ENCODE data around the gene MYH8.

The MYH8 gene

DNA sequence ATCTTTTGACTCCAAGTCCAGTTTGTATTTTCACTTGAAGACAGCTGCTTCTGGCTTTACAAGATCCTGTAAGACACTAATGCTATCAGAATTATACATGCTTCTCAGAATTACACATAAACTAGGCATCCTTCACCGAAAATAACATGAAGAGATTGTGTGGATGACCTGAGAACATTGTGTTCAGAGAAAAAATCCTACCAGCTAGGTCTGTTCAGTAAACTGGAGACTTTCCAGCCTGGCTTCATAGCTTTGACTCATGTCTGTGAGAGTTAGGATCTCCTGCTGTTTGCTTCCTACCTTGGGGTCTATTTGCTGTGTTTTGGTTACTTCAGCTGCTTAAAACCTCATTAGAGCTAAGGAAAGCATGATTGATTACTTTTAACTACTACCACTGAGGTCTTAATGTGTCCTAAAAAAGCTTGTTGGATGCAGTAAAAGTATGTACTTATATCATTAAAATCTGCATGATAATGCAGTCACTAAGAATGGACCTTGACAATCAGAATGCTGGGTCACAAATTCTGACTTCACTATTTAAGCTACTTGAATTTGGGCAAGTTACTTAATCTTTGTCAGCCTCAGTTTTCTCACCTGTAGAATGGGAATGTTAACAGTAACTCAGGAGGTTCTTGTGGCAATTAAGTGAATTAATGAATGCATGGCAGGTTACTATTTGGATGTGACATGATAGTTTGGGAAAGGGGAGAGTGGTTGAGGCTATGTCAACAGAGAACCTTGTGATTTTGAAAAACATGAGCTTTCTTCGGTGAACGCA, 40.9 kb downstream of the MYH8 start:
- DNase-seq: no peak

DNA sequence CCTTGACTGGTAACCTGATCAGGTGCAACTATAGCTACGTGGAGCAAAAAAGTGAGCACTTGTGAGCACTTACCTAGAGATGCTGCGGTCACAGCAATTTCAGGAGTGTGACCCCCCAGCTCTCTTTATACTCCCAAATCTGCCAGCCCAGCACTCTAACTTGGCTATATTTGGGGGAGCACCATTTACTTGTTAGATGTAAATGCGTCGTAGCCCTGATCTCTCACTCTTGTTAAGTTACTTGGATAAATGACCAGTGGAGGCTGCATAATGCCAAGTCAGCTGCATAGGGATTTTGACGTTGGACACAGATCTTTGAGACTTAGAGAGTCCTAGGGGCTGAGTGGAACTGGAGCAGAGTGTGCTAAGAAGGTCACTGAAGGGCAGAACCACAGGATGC, 48.8 kb downstream of the MYH8 start, which contains the start of gene MYH13:
MYH13 (minus strand) TSS at position 101 of the 400 bp plus-strand sequence. CDS start 8,476 bp downstream, outside the sequence.
- DNase-seq: no peak

DNA sequence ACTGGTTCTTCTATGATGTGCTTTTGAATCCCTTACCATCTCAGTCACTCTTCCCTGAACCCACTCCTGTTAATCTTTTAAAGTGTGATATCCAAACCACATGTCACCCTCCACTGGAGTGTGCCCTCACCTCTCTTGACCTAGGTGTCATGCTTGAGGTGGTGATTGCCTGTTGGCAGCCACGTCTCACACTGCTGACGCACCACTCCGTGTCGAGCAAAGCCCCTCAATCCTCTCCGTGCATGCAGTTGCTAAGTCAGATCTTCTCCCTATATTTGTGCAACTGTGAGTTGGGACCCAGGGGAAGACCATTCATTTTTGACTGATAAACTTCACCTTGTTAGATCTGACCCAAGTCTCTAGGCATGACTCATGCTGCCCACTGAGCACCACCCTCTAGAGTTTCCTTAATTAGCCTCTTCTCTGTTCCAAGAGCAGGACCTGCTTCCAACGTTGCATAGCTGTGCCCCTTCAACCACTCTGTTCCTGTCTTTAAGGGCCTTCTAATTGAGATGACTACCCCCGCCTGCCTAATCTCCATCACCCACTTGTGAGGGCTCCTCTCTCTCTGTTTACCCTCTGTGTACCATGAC, 51.6 kb downstream of the MYH8 start:
- DNase-seq: no peak

DNA sequence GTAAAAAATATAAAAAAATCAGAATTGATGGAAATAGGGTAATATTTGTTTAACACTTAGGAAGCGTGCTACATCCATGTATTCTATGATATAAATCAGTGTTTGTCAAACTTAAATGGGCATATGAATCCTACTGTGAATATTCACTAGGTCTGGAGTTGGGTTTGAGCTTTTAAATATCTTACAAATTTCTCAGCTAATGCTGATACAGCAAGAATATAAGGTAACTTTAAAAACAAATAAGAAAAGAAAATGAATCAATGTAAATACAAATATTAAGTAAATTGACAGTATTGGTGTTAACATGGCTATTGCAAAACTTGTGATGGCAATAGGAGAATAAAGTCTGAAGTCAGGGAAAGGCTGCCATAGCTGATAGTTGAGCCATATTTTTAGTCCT, 52.5 kb downstream of the MYH8 start:
- no peak for DNase-seq

DNA sequence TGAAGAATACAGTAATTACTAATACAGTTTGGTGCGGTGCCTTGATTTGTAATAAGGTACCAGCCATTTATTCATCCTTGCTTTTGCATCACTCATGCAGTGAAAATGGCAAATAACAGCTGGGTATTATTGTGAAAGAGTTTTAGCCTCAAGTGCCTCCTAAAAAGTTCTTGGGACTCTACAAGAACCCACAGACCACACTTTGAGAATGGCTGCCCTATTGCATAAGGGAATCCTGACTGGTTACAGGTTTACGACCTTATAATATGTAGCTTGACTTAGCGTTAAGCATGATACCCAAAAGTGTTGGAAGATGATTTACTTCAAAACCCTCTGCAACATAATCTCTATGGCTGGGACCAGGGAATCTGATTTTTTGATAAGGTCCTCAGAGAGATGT, 53.2 kb downstream of the MYH8 start:
- DNase-seq: no peak

DNA sequence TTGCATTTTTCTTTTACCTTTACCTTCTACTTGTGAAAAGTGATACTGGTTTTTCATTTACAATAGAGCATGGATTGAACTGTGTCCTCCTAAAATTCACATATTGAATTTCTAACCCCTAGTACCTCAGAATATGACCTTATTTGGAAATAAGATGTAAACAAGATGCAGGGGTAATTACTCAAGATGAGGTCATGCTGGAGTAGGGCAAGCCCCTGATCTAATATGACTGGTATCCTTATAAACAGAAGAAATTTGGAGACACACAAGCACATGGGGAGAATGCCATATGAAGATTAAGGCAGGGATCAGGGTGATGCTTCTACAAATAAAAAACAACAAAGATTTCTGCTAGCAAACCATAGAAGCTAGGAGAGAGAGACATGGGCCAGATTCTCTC, 61.2 kb downstream of the MYH8 start:
- DNase-seq: no peak

DNA sequence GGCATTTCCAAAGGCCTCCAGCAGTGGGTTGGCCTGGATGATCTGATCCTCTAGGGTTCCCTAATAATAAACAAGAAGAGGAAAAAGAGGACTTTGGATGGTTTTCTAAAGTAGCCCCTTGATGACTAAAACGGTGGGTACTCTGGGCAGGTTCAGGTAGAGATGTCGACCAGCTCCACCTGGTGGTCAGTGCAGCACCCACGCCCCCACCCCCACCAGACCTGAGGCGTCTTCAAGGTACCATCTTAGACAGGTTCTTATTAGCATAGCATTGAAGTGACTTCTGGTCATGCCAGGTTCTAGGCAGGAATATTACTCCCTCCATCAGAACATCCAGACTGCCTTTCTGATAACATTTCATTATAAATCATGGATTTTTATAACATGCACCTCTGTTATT, 64.0 kb downstream of the MYH8 start:
- DNase-seq: no peak

DNA sequence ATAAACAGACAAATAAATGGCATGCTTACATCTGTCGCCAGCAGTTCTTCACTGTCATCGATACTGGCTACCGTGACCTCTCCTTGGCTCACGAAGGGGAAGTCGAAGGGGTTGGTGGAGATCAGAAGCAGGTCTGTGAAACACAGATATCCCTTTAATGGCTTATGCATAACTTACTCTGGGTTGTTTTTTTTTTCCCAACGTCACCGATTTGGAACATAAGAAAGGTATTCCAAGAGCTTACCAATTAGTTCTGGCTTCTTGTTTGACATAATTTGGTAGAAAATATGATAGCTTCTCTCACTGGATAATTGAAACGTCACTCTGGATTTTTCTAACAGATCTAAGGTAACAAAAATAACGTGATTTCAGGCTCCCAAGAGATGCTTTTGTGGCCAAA, 67.1 kb downstream of the MYH8 start:
- DNase-seq: no peak

DNA sequence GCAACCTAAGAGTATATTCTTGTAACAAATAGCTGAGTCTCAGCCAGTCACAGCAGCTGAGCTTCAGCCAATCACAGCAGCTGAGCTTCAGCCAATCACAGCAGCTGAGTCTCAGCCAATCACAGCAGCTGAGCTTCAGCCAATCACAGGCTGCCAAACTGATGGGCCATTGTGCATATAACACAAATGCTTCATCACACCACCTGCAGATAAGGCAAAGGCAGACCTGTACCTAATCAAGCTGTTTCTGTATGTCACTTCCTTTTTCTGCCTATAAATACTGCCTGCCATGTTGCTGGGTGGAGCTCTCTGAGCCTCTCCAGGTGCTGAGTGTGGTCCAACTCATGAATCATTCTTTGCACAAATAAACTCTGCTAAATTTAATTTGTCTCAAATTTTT, 68.9 kb downstream of the MYH8 start:
- no peak for DNase-seq

DNA sequence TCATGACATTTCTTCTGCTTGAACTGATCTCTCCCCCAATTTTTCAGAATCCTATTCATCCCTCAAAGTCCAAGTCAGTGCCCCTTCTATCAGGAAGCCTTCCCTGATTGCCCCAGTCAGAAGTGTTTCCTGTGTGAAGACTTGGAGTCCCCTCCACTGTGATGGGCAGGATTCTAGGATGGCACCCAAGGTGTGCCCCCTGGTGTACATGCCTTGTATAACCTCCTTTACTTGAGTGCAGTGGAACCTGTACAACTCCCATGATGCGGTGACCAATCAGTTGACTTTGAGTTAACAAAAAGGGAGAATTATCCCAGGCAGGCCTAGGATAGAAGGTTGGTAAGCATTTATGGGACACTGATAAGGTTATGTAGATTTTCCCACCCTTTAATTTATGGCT, 72.3 kb downstream of the MYH8 start:
- DNase-seq: no peak

DNA sequence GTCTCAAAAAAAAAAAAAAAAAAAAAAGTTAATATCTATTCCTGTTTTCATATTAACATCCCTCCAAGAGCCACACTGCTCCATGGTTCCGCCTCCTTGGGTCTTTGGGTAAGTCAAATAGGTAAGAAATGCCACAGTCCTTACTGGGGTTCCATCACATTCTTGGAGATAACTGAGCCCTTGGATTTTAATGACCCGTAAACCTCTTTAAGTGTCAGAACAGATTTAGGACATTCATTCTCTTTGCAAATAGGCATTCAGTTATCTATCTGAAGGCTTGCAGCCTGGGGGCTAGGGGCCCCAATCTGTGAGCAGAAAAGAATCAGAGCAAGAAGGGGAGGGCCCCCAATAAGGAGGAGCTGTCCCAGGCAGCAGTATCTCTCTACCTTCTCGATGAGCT, 76.9 kb downstream of the MYH8 start:
- no peak for DNase-seq

All from SHP77 treated with DMSO at 0.1 percent for 48 hours (cell line).